ENCODE data around the gene MIPEP. TPM values are rescaled to one million over a fixed set of nuclear protein-coding genes. Genes with fewer than 3 reads are reported as not detected.
"Not testable (repeated sequence)": the region's sequence is repeated elsewhere in the genome, so short reads cannot be mapped to it uniquely, and the experiment has no call there.

MIPEP gene
- total RNA-seq, 1 experiment from 2014 or later, result 18.6 TPM

- no peaks in the 10 kb centered on the region for H3K27me3 ChIP-seq (ENCODE audit: insufficient read depth, low read depth)
- peak overlapping the region; percentile 93 for H2AFZ ChIP-seq
- H3K4me3 ChIP-seq, result peak overlapping the region; percentile 92
- no peaks in the 10 kb centered on the region; the same call in 1 of the 2 replicates for H3F3A ChIP-seq (ENCODE audit: insufficient read depth, low read depth)
- CTCF ChIA-PET, result interaction anchor here (0.6 to 0.7 kb wide), 3 partner anchors 182 to 514 kb away, joined by 3 to 9 read pairs (median 5); no protein-coding TSS in a partner anchor
- no peak for DNase-seq
- POLR2A ChIA-PET (ENCODE audit: unreplicated experiment), result no interaction called here
- intact Hi-C loops (cut with micrococcal nuclease; ENCODE audit: unreplicated experiment), result loop anchor here (5.0 kb wide), 1 partner anchor 423 kb away; no protein-coding TSS in a partner anchor
- H3K4me2 ChIP-seq, result peak overlapping the region; percentile 78
- peaks cover 16% of the 10 kb centered on the region for H3K79me2 ChIP-seq (ENCODE audit: low read depth)
- H3K4me1 ChIP-seq (replicated peaks; ENCODE audit: insufficient read depth), result peaks cover 9% of the 10 kb centered on the region
- no peaks in the 10 kb centered on the region for H4K20me1 ChIP-seq (ENCODE audit: insufficient read depth)
- H3K9me3 ChIP-seq (ENCODE audit: insufficient read depth, low read depth), result no peaks in the 10 kb centered on the region
- H3K36me3 ChIP-seq (ENCODE audit: low read depth), result no peaks in the 10 kb centered on the region; the same call in 1 of the 2 replicates
- H3K27ac ChIP-seq, result no peak overlapping the region
- no peaks in the 10 kb centered on the region for H3K9me2 ChIP-seq (ENCODE audit: insufficient read depth)
- TF ChIP-seq CTCF (conservative IDR thresholded peaks at IDR 0.05), result peak; percentile 46; the same call in 1 of the 2 replicates
- no peak for TF ChIP-seq EZH2 (IDR thresholded peaks at IDR 0.05; ENCODE audit: low read depth)
- BruUV-seq (replicated peaks), result TSS peak; percentile 47
These were observed 711 bp upstream of the MIPEP start for GRCh38 chr13:23889615-23890607.

- H3K9me2 ChIP-seq (ENCODE audit: insufficient read depth); H4K20me1 ChIP-seq (ENCODE audit: insufficient read depth); H3K27ac ChIP-seq; H3K27me3 ChIP-seq (ENCODE audit: insufficient read depth, low read depth); DNase-seq; intact Hi-C loops (cut with micrococcal nuclease; ENCODE audit: unreplicated experiment); BruUV-seq (replicated peaks); H3K4me2 ChIP-seq; H3K4me1 ChIP-seq (replicated peaks; ENCODE audit: insufficient read depth); H2AFZ ChIP-seq; H3K9me3 ChIP-seq (ENCODE audit: insufficient read depth, low read depth); POLR2A ChIA-PET (ENCODE audit: unreplicated experiment); H3K36me3 ChIP-seq (ENCODE audit: low read depth); H3K4me3 ChIP-seq; H3F3A ChIP-seq (ENCODE audit: insufficient read depth, low read depth); CTCF ChIA-PET: not testable (repeated sequence)
- peaks cover 16% of the 10 kb centered on the region for H3K79me2 ChIP-seq (ENCODE audit: low read depth)
These were observed 4.8 kb downstream of the MIPEP start for GRCh38 chr13:23884361-23884760.

GRCh38 chr13:23883255-23883654 lies 5.9 kb downstream of the MIPEP start:
- Histone ChIP-seq H3K27ac (no peak overlapping the region), H3K27me3 (ENCODE audit: insufficient read depth, low read depth) (no peaks in the 10 kb centered on the region), H3K4me3 (no peak overlapping the region), H3K4me1 (replicated peaks; ENCODE audit: insufficient read depth) (peaks cover 8% of the 10 kb centered on the region), H3K9me3 (ENCODE audit: insufficient read depth, low read depth) (no peaks in the 10 kb centered on the region), H3F3A (ENCODE audit: insufficient read depth, low read depth) (no peaks in the 10 kb centered on the region), H3K9me2 (ENCODE audit: insufficient read depth) (no peaks in the 10 kb centered on the region), H2AFZ (no peak overlapping the region), H3K4me2 (no peak overlapping the region), H3K36me3 (ENCODE audit: low read depth) (no peaks in the 10 kb centered on the region; the same call in none of the 2 replicates), H4K20me1 (ENCODE audit: insufficient read depth) (no peaks in the 10 kb centered on the region), H3K79me2 (ENCODE audit: low read depth) (peaks cover 13% of the 10 kb centered on the region)
- intact Hi-C loops (cut with micrococcal nuclease; ENCODE audit: unreplicated experiment), result no loop called here
- ChIA-PET POLR2A (ENCODE audit: unreplicated experiment) (no interaction called here), CTCF (no interaction called here)
- BruUV-seq (replicated peaks), result no TSS peak
- DNase-seq, result no peak
- no peak for TF ChIP-seq CTCF (conservative IDR thresholded peaks at IDR 0.05)
- no peak for TF ChIP-seq EZH2 (IDR thresholded peaks at IDR 0.05; ENCODE audit: low read depth)

- H3K79me2 ChIP-seq (ENCODE audit: low read depth); H3K9me2 ChIP-seq (ENCODE audit: insufficient read depth); POLR2A ChIA-PET (ENCODE audit: unreplicated experiment); CTCF ChIA-PET; H3F3A ChIP-seq (ENCODE audit: insufficient read depth, low read depth); H3K27ac ChIP-seq; BruUV-seq (replicated peaks); H3K9me3 ChIP-seq (ENCODE audit: insufficient read depth, low read depth); H3K4me3 ChIP-seq; H3K36me3 ChIP-seq (ENCODE audit: low read depth); H2AFZ ChIP-seq; H3K4me1 ChIP-seq (replicated peaks; ENCODE audit: insufficient read depth); intact Hi-C loops (cut with micrococcal nuclease; ENCODE audit: unreplicated experiment); H3K4me2 ChIP-seq; H4K20me1 ChIP-seq (ENCODE audit: insufficient read depth); H3K27me3 ChIP-seq (ENCODE audit: insufficient read depth, low read depth); DNase-seq: not testable (repeated sequence)
These were observed 7.8 kb downstream of the MIPEP start for GRCh38 chr13:23881402-23881800.

GRCh38 chr13:23880493-23881401 lies 8.5 kb downstream of the MIPEP start:
- DNase-seq; BruUV-seq (replicated peaks); CTCF ChIA-PET: not testable (repeated sequence)

More at GRCh38 chr13:23880493-23881401, 8.5 kb downstream of the MIPEP start:
- intact Hi-C loops (cut with micrococcal nuclease; ENCODE audit: unreplicated experiment); H3K9me2 ChIP-seq (ENCODE audit: insufficient read depth); H2AFZ ChIP-seq; H3K4me3 ChIP-seq; H3K79me2 ChIP-seq (ENCODE audit: low read depth); H3K27ac ChIP-seq; H3K9me3 ChIP-seq (ENCODE audit: insufficient read depth, low read depth); H3K4me2 ChIP-seq; POLR2A ChIA-PET (ENCODE audit: unreplicated experiment); H4K20me1 ChIP-seq (ENCODE audit: insufficient read depth); H3K4me1 ChIP-seq (replicated peaks; ENCODE audit: insufficient read depth); H3F3A ChIP-seq (ENCODE audit: insufficient read depth, low read depth); H3K36me3 ChIP-seq (ENCODE audit: low read depth); H3K27me3 ChIP-seq (ENCODE audit: insufficient read depth, low read depth): not testable (repeated sequence)

Measured in PC-9 (cell line).